SW480 (cell line): ENCODE measurements around the gene NEDD4.
"Not testable (repeated sequence)": the region's sequence is repeated elsewhere in the genome, so short reads cannot be mapped to it uniquely, and the experiment has no call there.

Source experiments
- DNase-seq: peaks from one replicate; pipeline ENCODE4 v3.0.0-alpha.2; 2016; ENCODE audit warnings: low spot score

Gene NEDD4

DNA sequence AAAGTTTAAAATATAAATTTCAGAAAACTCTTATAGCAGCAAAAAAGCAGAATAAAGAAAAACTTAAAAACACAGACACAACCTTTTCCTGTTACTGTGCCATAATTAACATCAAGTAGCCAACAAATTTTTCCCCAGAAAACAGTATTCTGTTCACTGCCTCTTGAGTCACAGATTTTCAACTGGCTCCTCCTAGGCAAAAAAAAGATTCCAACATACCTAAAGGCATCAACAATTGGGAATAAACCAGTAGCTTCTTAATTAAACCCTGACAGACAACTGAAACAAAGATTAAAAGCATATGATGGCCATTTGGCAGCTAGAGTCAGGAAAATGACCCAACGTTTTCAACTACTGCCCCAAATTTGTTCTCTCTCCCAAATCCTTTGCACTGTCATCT, 10.9 kb upstream of the NEDD4 start:
- DNase-seq, result not testable (repeated sequence)

- not testable (repeated sequence) for DNase-seq
Measured at GRCh38 chr15:56003777-56004176, 10.4 kb upstream of the NEDD4 start.

DNA sequence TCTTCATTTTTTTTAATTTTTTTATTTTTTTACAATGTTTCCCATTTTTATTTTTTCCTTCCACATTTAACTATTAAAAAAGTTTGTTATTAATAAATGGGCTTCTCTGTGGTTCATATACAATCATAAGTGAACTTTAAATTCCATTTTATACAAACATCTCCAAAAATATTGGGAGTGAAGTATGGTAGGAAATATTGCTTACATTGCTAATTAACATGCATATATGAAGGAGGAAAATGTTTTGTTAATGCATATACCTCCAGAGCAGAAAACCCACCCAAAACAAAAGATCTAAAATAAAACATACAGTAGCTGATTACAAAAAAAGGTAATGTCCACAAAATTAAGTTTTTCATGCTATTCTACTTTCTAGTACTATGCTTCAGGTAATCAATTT, 9.9 kb upstream of the NEDD4 start:
- DNase-seq, result not testable (repeated sequence)

- no peak for DNase-seq
Measured at GRCh38 chr15:56001471-56002078, 8.2 kb upstream of the NEDD4 start.

- no peak for DNase-seq
Measured at GRCh38 chr15:55999658-56000057, 6.2 kb upstream of the NEDD4 start.

- no peak for DNase-seq
Measured at GRCh38 chr15:55998478-55998877, 5.1 kb upstream of the NEDD4 start.

- peak; percentile 65 for DNase-seq
Measured at GRCh38 chr15:55993804-55994560, 570 bp upstream of the NEDD4 start.

DNA sequence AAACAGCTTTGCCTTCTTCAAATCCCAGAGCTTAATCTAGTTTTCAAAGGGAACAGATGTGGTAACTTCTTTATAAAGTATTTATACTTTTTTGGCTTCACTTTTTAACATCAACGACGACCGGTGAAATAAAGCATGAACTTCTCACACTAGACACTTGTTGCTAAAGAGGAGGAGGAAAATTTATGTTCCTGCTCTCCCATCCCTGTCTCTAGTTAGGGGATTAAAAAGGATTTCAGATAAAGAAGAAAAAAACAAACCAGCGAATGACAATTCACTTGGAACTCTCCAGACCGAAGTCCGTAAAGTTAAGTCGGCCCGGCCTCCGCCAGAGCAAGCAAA, 672 bp downstream of the NEDD4 start:
- DNase-seq, result no peak

DNA sequence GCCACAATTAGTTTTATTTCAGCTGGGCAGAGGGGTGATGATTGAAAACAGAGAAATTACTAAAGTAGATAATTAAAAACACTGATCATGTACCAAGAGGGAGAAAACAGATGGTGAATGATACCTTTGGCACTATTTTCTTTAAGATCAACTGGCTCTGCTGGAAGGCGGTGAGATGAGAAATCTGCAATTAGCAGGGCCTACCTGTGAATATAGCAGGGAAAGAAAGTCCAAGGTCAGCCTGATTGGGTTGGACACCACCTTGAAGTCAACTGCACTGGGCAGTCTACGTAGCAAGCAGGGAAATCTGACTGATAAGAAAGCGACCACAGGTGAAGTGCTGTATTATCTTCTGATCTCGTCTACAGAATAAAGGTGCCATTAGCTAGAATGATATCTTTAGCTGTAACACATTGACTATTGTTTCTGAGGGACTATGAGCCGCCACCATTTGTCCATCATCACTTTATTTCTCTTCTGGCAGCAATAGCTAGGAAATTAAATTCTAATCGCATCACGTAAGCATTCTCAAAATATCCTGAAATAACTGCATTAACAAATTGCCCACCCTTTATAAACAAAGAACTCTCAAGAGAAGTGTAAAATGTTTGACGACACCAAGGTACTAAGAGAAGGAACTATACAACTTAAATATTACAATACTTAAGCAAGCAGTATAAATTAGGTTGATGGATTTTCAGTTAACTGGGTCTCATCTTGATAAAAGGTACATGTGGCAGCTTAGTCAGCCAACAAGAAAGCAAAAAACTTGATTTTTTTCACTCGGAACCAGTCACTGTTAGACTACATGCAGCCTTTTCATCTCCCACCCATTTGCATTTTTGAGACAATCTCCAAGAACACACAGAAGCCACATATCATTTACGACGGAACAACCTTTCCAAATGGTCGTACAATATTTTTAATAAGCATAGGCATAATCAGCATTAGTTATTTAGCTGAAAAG, 1.3 kb downstream of the NEDD4 start:
- no peak for DNase-seq

GRCh38 chr15:55990998-55991397, 2.4 kb downstream of the NEDD4 start:
- DNase-seq, result no peak

- no peak for DNase-seq
Measured at GRCh38 chr15:55990516-55990915, 2.9 kb downstream of the NEDD4 start.

- DNase-seq, result no peak
Measured at GRCh38 chr15:55989383-55989782, 4.0 kb downstream of the NEDD4 start.

GRCh38 chr15:55981582-55982249, 11.7 kb downstream of the NEDD4 start:
- DNase-seq, result no peak

DNA sequence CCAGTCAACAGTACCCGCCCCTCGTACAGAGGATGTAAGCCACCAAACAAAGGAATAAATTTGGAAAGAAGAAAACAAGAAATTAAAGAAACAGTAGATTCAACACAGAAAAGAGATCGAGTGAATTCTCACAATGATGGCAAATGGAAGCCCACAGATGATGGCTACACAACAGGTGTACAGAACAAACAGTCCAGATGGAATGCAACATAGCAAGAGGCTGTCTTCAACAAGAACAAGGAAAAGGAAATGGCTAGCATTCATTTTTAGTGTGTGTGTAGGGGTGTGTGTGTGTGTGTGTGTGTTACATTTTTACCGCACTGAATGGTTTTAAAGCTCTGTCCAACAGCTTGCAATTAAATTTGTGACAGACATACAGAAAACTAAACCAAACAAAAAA, 12.9 kb downstream of the NEDD4 start:
- no peak for DNase-seq

- no peak for DNase-seq
Measured at GRCh38 chr15:55977231-55977630, 16.2 kb downstream of the NEDD4 start.

- DNase-seq, result no peak
Measured at GRCh38 chr15:55970286-55970685, 23.1 kb downstream of the NEDD4 start.

GRCh38 chr15:55969582-55969981, 23.8 kb downstream of the NEDD4 start:
- no peak for DNase-seq

DNA sequence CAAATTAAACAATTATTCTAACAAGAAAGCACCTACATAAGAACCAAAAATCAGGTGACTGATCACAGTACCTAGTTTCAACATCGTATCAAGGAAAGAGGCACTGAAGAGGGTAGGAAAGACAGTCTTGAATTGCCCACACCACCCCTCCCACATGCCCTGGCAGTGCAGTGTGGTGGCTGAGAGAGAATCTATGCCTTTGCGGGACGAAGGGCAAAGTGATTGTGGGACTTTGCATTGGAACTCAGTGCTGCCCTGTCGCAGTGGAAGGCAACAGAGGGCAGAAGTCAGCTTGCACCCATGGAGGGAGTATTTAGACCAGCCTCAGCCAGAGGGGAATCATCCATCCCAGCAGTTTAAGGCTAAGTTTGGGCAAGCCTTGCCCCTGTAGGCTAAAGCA, 24.5 kb downstream of the NEDD4 start:
- DNase-seq, result no peak

DNA sequence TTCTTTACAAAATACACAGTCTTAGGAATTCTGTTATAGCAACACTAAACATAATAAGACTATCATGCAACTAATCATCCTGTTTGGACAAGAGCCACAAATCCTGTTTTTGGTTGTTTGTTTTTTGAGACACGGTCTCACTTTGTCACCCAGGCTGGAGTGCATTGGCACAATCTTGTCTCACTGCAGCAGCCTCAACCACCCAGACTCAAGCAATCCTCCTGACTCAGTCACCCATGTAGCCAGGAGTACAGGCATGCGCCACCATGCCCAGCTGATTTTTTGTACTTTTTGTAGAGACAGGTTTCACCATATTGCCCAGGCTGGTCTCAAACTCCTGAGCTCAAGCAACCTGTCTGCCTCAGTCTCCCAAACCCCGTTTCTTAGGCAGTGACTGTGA, 28.3 kb downstream of the NEDD4 start:
- no peak for DNase-seq

DNA sequence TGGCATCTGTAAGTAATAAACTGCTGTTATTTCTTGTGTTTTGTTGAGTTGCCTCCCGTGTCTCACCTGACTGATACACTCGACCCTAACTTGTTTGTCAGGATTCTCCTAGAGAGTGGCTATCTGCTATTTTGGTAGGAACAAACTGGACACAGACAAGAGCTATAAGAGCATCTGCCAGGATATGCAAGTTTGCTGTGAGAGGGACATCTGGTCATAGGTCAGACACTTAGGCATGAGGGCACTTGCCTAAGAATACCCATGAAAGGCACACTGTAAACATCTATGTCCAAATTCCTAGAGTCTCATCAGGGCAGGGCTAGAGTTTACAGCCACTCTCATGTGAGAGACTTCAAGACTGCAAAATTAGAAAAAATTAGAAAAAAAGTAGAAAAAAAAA, 32.5 kb downstream of the NEDD4 start:
- DNase-seq, result no peak

DNA sequence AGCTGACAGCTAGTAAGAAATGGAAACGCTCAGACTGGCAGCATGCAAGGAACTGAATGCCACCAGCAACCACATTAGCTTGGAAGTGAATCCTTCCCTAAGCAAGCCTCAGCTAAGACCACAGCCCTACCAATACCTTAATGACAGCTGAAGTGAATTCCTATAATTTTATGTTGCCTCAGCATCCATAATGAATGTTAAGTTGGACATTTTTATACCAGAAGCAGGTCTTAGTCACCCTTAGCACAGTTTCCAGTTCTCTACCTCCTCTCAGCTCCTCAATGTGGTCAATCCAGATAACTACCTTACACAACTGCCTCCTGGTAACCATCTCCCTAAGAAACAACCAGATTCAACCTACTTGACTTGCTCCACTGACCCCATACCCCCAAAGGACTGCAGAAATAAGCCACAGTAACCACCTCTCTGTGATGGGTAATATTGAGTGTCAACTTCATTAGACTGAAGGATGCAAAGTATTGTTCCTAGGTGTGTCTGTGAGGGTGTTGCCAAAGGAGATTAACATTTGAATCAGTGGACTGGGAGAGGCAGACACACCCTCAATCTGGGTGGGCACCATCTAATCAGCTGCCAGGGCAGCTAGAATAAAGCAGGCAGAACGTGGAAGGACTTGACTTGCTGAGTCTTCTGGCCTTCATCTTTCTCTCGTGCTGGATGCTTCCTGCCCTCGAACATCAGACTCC, 33.5 kb downstream of the NEDD4 start:
- no peak for DNase-seq

- no peak for DNase-seq
Measured at GRCh38 chr15:55958349-55958748, 35.1 kb downstream of the NEDD4 start.
